ENCODE results near the gene MAN1A2.

The MAN1A2 gene

DNA sequence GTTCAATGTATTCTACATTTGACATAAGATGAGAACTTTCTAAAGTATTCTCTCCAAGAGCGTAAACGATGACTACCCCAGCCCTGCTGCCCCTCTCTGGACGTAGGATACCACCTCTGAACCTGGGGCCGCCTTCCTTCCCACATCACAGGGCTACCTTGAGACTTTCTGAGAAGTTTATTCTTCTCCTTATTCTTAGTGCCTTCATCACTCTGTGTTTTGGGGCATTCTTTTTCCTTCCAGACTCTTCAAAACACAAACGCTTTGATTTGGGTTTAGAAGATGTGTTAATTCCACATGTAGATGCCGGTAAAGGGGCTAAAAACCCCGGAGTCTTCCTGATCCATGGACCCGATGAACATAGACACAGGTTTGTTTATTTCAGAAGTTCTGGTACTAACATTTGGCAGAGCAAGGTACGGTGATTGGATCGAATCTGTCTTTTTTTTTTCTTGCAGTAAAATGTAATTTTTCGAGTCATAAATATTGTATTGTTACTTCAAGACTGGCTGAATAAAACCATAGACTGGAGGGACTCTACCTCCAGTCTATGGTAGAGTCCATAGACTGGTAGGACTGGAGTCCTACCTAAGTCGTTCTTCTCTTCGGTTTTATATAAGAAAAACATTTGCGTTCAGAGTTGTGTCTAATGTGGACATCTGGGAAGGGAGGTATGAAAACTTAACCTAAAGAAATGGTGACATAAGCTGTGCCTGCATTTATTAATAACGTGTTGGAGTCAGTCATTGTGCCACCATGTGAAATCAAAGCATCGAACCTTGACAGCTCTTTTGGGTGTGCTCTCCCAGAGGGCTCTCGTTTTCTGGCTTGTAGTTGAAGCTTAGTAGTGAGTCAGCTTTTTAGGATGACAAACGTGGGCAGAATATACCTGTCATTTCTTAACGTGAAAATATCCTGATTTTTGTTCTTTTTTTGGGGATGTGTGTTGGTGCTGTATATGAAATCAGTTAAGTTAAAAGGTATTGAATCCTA lies 1.2 kb downstream of the MAN1A2 start:
- CTCF ChIA-PET = interaction anchor here (0.6 kb wide), 1 partner anchor 131 kb away, joined by 3 read pairs; no protein-coding TSS in a partner anchor
- Histone ChIP-seq H3K9me3 (ENCODE audit: control insufficient read depth, insufficient read depth, low read depth, low read length) (no peaks in the 10 kb centered on the region), H3K36me3 (ENCODE audit: control insufficient read depth in 2 of 2, insufficient read depth in 1 of 2, low read length in 2 of 2) (no peaks in the 10 kb centered on the region), H3K4me3 (ENCODE audit: low read depth, low read length) (peak overlapping the region; percentile 88), H3K4me1 (ENCODE audit: control insufficient read depth, insufficient read depth, low read length) (0 out of 2 replicates have a peak, but pooled peaks cover 3% of the 10 kb centered on the region), H3K27ac (ENCODE audit: extremely low read depth, low read depth, low read length) (no peak overlapping the region)
- POLR2A ChIA-PET = interaction anchor here (1.3 to 1.8 kb wide), 2 partner anchors 10 to 70 kb away, joined by 3 to 9 read pairs; no protein-coding TSS in a partner anchor
- TF ChIP-seq SCRT1 (tag by site-specific recombination; IDR thresholded peaks at IDR 0.05; ENCODE audit: borderline replicate concordance) (no peak), PRDM1 (tag by site-specific recombination; IDR thresholded peaks at IDR 0.05) (peak; percentile 63), FEZF1 (tag by site-specific recombination; IDR thresholded peaks at IDR 0.05) (peak; percentile 51; the same call in 1 of the 2 replicates), ZBTB8A (tag by site-specific recombination; IDR thresholded peaks at IDR 0.05) (peak; percentile 66), SP3 (tag by site-specific recombination; IDR thresholded peaks at IDR 0.05) (no peak), ZNF561 (tag by site-specific recombination; IDR thresholded peaks at IDR 0.05; ENCODE audit: borderline replicate concordance) (0 out of 2 replicates have a peak, but pooled peaks have one; percentile 15), GLIS1 (tag by site-specific recombination; IDR thresholded peaks at IDR 0.05) (0 out of 2 replicates have a peak, but pooled peaks have one; percentile 8), ZNF600 (tag by site-specific recombination; IDR thresholded peaks at IDR 0.05) (peak; percentile 51; the same call in 1 of the 2 replicates), ZNF324 (tag by site-specific recombination; IDR thresholded peaks at IDR 0.05) (peak; percentile 15; the same call in 1 of the 2 replicates), ZBTB17 (tag by site-specific recombination; IDR thresholded peaks at IDR 0.05) (peak; percentile 51), ZFP37 (tag by site-specific recombination; IDR thresholded peaks at IDR 0.05) (peak; percentile 43; the same call in 1 of the 2 replicates)
- TF ChIP-seq, protein P1, sequence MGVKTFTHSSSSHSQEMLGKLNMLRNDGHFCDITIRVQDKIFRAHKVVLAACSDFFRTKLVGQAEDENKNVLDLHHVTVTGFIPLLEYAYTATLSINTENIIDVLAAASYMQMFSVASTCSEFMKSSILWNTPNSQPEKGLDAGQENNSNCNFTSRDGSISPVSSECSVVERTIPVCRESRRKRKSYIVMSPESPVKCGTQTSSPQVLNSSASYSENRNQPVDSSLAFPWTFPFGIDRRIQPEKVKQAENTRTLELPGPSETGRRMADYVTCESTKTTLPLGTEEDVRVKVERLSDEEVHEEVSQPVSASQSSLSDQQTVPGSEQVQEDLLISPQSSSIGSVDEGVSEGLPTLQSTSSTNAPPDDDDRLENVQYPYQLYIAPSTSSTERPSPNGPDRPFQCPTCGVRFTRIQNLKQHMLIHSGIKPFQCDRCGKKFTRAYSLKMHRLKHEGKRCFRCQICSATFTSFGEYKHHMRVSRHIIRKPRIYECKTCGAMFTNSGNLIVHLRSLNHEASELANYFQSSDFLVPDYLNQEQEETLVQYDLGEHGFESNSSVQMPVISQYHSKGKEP (tag by site-specific recombination; IDR thresholded peaks at IDR 0.05) = no peak
- TF ChIP-seq, protein P2, sequence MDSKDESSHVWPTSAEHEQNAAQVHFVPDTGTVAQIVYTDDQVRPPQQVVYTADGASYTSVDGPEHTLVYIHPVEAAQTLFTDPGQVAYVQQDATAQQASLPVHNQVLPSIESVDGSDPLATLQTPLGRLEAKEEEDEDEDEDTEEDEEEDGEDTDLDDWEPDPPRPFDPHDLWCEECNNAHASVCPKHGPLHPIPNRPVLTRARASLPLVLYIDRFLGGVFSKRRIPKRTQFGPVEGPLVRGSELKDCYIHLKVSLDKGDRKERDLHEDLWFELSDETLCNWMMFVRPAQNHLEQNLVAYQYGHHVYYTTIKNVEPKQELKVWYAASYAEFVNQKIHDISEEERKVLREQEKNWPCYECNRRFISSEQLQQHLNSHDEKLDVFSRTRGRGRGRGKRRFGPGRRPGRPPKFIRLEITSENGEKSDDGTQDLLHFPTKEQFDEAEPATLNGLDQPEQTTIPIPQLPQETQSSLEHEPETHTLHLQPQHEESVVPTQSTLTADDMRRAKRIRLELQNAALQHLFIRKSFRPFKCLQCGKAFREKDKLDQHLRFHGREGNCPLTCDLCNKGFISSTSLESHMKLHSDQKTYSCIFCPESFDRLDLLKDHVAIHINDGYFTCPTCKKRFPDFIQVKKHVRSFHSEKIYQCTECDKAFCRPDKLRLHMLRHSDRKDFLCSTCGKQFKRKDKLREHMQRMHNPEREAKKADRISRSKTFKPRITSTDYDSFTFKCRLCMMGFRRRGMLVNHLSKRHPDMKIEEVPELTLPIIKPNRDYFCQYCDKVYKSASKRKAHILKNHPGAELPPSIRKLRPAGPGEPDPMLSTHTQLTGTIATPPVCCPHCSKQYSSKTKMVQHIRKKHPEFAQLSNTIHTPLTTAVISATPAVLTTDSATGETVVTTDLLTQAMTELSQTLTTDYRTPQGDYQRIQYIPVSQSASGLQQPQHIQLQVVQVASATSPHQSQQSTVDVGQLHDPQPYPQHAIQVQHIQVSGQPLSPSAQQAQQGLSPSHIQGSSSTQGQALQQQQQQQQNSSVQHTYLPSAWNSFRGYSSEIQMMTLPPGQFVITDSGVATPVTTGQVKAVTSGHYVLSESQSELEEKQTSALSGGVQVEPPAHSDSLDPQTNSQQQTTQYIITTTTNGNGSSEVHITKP (tag by site-specific recombination; IDR thresholded peaks at IDR 0.05) = peak; percentile 94

DNA sequence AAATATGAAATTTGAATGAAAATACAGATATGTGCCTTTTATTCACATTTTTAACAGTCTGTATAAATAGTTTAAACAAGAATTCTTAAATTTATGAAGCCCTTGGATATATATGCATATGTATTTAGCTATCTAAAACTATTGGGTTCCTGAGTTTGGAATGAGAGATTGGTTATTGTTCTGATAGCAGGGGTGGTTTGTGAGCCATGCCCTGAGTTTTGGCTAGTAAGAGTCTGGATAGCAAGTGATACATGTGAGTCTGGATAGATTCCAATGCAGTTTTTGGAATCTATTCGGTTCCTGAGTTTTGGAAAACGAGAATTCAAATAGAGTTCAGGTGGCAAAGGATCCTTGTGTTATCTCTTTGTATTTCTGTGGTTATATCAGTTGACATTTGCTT lies 2.8 kb downstream of the MAN1A2 start:
- TF ChIP-seq PRDM1 (tag by site-specific recombination; IDR thresholded peaks at IDR 0.05) = peak; percentile 22; the same call in 1 of the 2 replicates
- no peak for TF ChIP-seq SETDB1 (IDR thresholded peaks at IDR 0.05; ENCODE audit: insufficient read length, low read length)
- Histone ChIP-seq H3K9me3 (ENCODE audit: control insufficient read depth, insufficient read depth, low read depth, low read length) (no peaks in the 10 kb centered on the region), H3K4me3 (ENCODE audit: low read depth, low read length) (peak overlapping the region; percentile 88), H3K36me3 (ENCODE audit: control insufficient read depth in 2 of 2, insufficient read depth in 1 of 2, low read length in 2 of 2) (no peaks in the 10 kb centered on the region), H3K27ac (ENCODE audit: extremely low read depth, low read depth, low read length) (no peak overlapping the region), H3K4me1 (ENCODE audit: control insufficient read depth, insufficient read depth, low read length) (0 out of 2 replicates have a peak, but pooled peaks cover 3% of the 10 kb centered on the region)
- CTCF ChIA-PET = no interaction called here
- POLR2A ChIA-PET = no interaction called here

DNA sequence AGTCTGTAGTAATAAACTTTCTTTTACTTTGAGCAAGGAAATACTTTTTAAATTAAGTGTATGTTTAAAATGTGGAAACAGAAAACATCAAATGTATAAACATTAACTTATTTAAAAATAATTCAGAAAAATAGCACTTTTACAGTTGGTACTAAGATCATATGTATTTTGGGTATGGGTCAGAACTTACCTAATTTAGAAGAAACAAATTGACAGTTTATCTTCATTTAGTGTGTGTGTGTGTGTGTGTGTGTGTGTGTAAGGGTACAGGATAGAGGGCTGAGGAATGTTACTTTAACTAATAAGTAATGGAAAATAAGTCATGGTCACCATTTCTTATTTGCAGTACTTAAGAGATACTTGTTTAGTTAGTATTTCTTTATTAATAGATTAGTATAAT lies 3.3 kb downstream of the MAN1A2 start:
- Histone ChIP-seq H3K4me3 (ENCODE audit: low read depth, low read length) (peak overlapping the region; percentile 88), H3K4me1 (ENCODE audit: control insufficient read depth, insufficient read depth, low read length) (0 out of 2 replicates have a peak, but pooled peaks cover 3% of the 10 kb centered on the region), H3K27ac (ENCODE audit: extremely low read depth, low read depth, low read length) (no peak overlapping the region), H3K9me3 (ENCODE audit: control insufficient read depth, insufficient read depth, low read depth, low read length) (no peaks in the 10 kb centered on the region), H3K36me3 (ENCODE audit: control insufficient read depth in 2 of 2, insufficient read depth in 1 of 2, low read length in 2 of 2) (no peaks in the 10 kb centered on the region)
- ChIA-PET POLR2A (no interaction called here), CTCF (no interaction called here)
- TF ChIP-seq, protein P3, sequence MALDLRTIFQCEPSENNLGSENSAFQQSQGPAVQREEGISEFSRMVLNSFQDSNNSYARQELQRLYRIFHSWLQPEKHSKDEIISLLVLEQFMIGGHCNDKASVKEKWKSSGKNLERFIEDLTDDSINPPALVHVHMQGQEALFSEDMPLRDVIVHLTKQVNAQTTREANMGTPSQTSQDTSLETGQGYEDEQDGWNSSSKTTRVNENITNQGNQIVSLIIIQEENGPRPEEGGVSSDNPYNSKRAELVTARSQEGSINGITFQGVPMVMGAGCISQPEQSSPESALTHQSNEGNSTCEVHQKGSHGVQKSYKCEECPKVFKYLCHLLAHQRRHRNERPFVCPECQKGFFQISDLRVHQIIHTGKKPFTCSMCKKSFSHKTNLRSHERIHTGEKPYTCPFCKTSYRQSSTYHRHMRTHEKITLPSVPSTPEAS (tag by site-specific recombination; IDR thresholded peaks at IDR 0.05) = peak; percentile 76
- TF ChIP-seq ZNF555 (tag by site-specific recombination; conservative IDR thresholded peaks at IDR 0.05) (no peak), ZNF664 (tag by site-specific recombination; IDR thresholded peaks at IDR 0.05) (0 out of 2 replicates have a peak, but pooled peaks have one; percentile 6)
